Sigmoid colon (tissue), 7 donors: ENCODE results near the gene PRKCI. TPM values are rescaled to one million over a fixed set of nuclear protein-coding genes. Genes with fewer than 3 reads are reported as not detected.
"Not testable (repeated sequence)": the region's sequence is repeated elsewhere in the genome, so short reads cannot be mapped to it uniquely, and the experiment has no call there.

ENCODE experiments used
- DNase-seq: peaks from one replicate; pipeline ENCODE4 v3.0.0-alpha.2; 2019
- H3K27ac ChIP-seq, 4 donors: fragments of 200-600 bp; sonication (generic); one replicate each; pipeline ENCODE4 v1.5.1; 2016 to 2019; ENCODE audit warnings: mild to moderate bottlenecking in 1 of 4
- H3K27me3 ChIP-seq, 3 donors: fragments of 200-600 bp; sonication (generic); one replicate each; pipeline ENCODE4 v1.5.1; 2019; ENCODE audit warnings: mild to moderate bottlenecking in 1 of 3
- H3K36me3 ChIP-seq, 4 donors: fragments of 200-600 bp; sonication (generic); one replicate each; pipeline ENCODE4 v1.5.1; 2016 to 2019
- H3K4me1 ChIP-seq, 4 donors: fragments of 200-600 bp; sonication (generic); one replicate each; pipeline ENCODE4 v1.5.1; 2017 to 2019
- H3K4me3 ChIP-seq, 4 donors: fragments of 200-600 bp; sonication (generic); one replicate each; pipeline ENCODE4 v1.5.1; 2017 to 2019; ENCODE audit warnings: mild to moderate bottlenecking in 2 of 4, moderate library complexity in 1 of 4
- H3K9me3 ChIP-seq, 4 donors: fragments of 200-600 bp in 3 of 4; sonication (generic) in 3 of 4; one replicate each; pipeline versions ENCODE4 v1.5.1 to v1.6.1; 2013 to 2019
- EP300 ChIP-seq, 4 donors: sonication (generic); formaldehyde crosslinking; IDR thresholded peaks; one replicate each; pipeline ENCODE4 v1.6.1; 2017; ENCODE audit warnings: antibody characterized with exemption in 4 of 4
- POLR2A ChIP-seq, 2 donors: fragments of 450-650 bp; IDR thresholded peaks; one replicate each; pipeline ENCODE4 v1.6.1; 2016; ENCODE audit warnings: antibody characterized with exemption in 2 of 2, mild to moderate bottlenecking in 2 of 2, moderate library complexity in 2 of 2
- POLR2AphosphoS5 ChIP-seq, 4 donors: sonication (generic); formaldehyde crosslinking; IDR thresholded peaks; one replicate each; pipeline ENCODE4 v1.6.1; 2017; ENCODE audit warnings: antibody characterized with exemption in 4 of 4
- WGBS, 2 donors: extraction: QIAGEN DNeasy Blood & Tissue Kit; methylation state at CpG; one replicate each; pipeline ENCODE4 v1.1.7; 2013; 5-methylcytosine and 5-hydroxymethylcytosine counted together
- intact Hi-C: fragments of 100-400 bp; cut with DNase I; formaldehyde crosslinking; loops from one replicate; pipeline ENCODE4 v1.15.1; 2023
- polyA plus RNA-seq, 3 donors: library from polyadenylated mRNA; stranded (reverse); fragments of 200-250 nt; gene quantifications; one replicate each; pipeline ENCODE4 v1.2.3, GENCODE V29; 2013
- total RNA-seq, 4 donors: library from RNA; depleted of rRNA; stranded (reverse); fragments of >200 nt; gene quantifications; one replicate each; pipeline ENCODE4 v1.1.0, GENCODE V29; 2016
- TF ChIP-seq, protein P1 (sequence below), 4 experiments: fragments of 450-650 bp in 3 of 4; fragments of 200-600 bp in 1 of 4; IDR thresholded peaks; one replicate each; pipeline ENCODE4 v1.5.1; 2016 to 2019; ENCODE audit warnings: antibody characterized with exemption in 4 of 4, mild to moderate bottlenecking in 3 of 4, moderate library complexity in 2 of 4
- donor health status: healthy with polysubstance abuse.
- donor health status: Bipolar disorder and iron deficiency.
- donor health status: healthy.

Gene PRKCI
- total and polyA plus RNA-seq, 7 donors = 11.8 to 33.2 (median 23.9) TPM

DNA sequence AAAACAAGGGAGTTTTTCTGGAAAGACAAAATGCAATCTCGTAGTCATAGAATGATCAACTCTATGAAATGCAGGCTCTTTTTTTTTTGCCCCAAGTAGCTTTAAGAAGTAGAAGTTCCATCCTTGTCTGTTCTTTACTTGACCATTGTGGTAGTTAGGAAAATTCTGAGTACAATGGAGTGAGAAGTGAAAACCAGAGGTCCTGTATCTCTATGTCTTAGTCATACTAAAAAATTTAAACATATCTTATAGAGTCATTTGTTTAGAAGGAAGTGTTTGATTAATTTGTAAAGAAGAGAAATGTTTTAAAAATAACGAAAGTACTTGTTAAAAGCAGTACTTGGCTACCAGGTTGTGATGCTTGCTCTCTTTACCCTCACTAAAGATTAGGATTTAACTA lies 52.4 kb downstream of the PRKCI start:
- 91 to 93% methylated on average over 2 of the region's 2 CpGs for WGBS, 2 donors
- H3K4me3 ChIP-seq = no peak overlapping the region
- H3K27ac ChIP-seq = no peak overlapping the region
- no peaks in the 10 kb centered on the region for H3K27me3 ChIP-seq
- H3K9me3 ChIP-seq = no peaks in the 10 kb centered on the region
- peaks cover 0 to 53% (median 8%) of the 10 kb centered on the region in 4 donors for H3K36me3 ChIP-seq
- intact Hi-C loops = no loop called here
- TF ChIP-seq, protein P1, sequence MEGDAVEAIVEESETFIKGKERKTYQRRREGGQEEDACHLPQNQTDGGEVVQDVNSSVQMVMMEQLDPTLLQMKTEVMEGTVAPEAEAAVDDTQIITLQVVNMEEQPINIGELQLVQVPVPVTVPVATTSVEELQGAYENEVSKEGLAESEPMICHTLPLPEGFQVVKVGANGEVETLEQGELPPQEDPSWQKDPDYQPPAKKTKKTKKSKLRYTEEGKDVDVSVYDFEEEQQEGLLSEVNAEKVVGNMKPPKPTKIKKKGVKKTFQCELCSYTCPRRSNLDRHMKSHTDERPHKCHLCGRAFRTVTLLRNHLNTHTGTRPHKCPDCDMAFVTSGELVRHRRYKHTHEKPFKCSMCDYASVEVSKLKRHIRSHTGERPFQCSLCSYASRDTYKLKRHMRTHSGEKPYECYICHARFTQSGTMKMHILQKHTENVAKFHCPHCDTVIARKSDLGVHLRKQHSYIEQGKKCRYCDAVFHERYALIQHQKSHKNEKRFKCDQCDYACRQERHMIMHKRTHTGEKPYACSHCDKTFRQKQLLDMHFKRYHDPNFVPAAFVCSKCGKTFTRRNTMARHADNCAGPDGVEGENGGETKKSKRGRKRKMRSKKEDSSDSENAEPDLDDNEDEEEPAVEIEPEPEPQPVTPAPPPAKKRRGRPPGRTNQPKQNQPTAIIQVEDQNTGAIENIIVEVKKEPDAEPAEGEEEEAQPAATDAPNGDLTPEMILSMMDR (IDR thresholded peaks at IDR 0.05) = no peak
- no peak for TF ChIP-seq EP300 (IDR thresholded peaks at IDR 0.05)
- DNase-seq = no peak
- peaks cover 0 to 7% (median 0%) of the 10 kb centered on the region in 4 donors for H3K4me1 ChIP-seq

DNA sequence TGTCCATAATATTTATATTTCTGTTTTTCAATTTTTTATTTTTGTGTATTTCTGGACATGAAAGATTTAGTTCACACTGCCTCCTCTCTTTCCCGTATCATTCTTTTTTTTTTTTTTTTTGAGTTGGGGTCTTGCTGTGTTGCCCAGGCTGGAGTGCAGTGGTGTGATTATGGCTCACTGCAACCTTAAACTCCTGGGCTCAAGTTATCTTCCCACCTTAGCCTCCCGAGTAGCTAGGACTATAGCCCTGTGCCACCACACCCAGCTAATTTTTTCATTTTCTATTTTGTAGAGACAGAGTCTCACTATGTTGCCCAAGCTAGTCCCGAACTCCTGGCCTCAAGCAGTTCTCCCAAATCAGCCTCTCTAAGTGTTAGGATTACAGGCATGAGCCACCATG lies 53.6 kb downstream of the PRKCI start:
- Histone ChIP-seq H3K27ac (no peak overlapping the region), H3K4me1 (peaks cover 0 to 7% (median 0%) of the 10 kb centered on the region in 4 donors), H3K9me3 (no peaks in the 10 kb centered on the region), H3K27me3 (no peaks in the 10 kb centered on the region), H3K36me3 (peaks cover 0 to 52% (median 8%) of the 10 kb centered on the region in 4 donors), H3K4me3 (no peak overlapping the region)
- DNase-seq = no peak
- intact Hi-C loops = no loop called here
- TF ChIP-seq, protein P1 (IDR thresholded peaks at IDR 0.05) = no peak
- TF ChIP-seq EP300 (IDR thresholded peaks at IDR 0.05) (no peak), POLR2AphosphoS5 (IDR thresholded peaks at IDR 0.05) (no peak), POLR2A (IDR thresholded peaks at IDR 0.05) (no peak)
- WGBS, 2 donors = 83 to 91% methylated on average over 3 of the region's 3 CpGs

DNA sequence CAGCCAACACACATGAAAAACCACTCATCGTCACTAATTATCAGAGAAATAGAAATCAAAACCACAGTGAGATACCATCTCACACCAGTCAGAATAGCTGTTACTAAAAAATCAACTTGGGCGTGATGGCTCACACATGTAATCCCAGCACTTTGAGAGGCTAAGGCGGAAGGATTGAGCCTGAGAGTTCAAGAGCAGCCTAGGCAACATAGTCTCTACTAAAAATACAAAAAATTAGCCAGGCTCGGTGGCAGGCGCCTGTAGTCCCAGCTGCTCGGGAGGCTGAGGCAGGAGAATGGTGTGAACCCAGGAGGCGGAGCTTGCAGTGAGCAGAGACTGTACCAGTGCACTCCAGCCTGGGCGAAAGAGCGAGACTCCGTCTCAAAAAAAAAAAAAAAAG lies 55.1 kb downstream of the PRKCI start:
- H3K4me3 ChIP-seq, H3K27me3 ChIP-seq, H3K4me1 ChIP-seq, H3K9me3 ChIP-seq, intact Hi-C loops, DNase-seq, H3K27ac ChIP-seq: not testable (repeated sequence)
- peaks cover 0 to 64% (median 7%) of the 10 kb centered on the region in 4 donors for H3K36me3 ChIP-seq
- WGBS, 2 donors = 88 to 93% methylated on average over 10 of the region's 10 CpGs

DNA sequence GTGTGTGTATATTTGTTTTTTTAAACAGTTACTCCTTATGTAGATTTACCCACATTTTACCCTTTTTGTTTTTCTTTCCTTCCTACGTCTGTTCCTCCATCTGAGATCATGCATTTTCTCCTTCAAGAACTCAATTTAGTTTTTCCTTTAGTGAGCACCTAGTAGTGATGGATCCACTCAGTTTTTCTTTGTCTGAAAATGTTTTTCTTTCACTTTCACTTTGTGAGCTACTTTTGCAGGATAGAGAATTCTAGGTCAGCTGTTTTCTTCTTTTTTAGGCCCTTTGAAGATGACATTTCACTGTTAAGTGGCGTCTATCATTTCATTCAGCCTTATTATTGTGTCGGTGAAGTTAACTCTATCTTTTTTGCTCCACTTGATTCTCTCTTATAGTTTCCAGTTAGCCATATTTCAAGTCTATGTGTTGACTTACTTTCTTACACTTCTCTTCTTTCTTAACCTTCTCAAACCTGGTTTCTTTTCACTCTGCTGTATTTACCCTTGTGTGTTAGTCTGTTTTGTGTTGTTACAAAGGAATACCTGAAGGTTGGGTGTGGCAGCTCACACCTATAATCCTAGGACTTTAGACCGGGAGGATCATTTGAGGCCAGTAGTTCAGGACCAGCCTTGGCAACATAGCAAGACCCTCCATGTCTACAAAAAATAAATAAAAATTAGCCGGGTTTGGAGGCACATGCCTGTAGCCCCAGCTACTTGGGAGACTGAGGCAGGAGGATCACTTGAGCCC lies 55.8 kb downstream of the PRKCI start:
- Histone ChIP-seq H3K27me3 (no peaks in the 10 kb centered on the region), H3K4me3 (no peak overlapping the region), H3K4me1 (peaks cover 0 to 7% (median 0%) of the 10 kb centered on the region in 4 donors), H3K9me3 (no peaks in the 10 kb centered on the region), H3K36me3 (peaks cover 0 to 67% (median 4%) of the 10 kb centered on the region in 4 donors), H3K27ac (no peak overlapping the region)
- intact Hi-C loops = no loop called here
- no peak for DNase-seq
- TF ChIP-seq POLR2A (IDR thresholded peaks at IDR 0.05) (no peak), EP300 (IDR thresholded peaks at IDR 0.05) (no peak), POLR2AphosphoS5 (IDR thresholded peaks at IDR 0.05) (no peak)
- TF ChIP-seq, protein P1 (IDR thresholded peaks at IDR 0.05) = no peak
- 50 to 72% methylated on average over 5 of the region's 5 CpGs for WGBS, 2 donors

DNA sequence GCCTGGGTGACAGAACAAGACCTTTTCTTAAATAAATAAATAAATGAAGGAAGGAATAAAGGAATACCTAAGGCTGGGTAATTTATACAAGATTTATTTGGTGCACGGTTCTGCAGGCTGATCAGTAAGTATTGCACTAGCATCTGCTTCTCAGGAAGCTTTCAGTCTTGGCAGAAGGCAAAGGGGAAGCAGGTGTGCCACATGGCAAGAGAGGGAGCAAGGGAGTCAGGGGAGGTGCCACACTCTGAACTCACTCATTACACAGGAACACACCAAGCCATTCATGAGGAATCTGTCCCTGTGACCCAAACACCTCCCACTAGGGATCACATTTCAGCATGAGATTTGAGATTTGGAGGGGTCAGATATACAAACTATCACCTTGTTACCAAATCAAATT lies 56.4 kb downstream of the PRKCI start:
- TF ChIP-seq, protein P1 (IDR thresholded peaks at IDR 0.05) = no peak
- TF ChIP-seq POLR2A (IDR thresholded peaks at IDR 0.05) (no peak), EP300 (IDR thresholded peaks at IDR 0.05) (no peak), POLR2AphosphoS5 (IDR thresholded peaks at IDR 0.05) (no peak)
- Histone ChIP-seq H3K9me3 (no peaks in the 10 kb centered on the region), H3K4me3 (no peak overlapping the region), H3K36me3 (peaks cover 0 to 62% (median 4%) of the 10 kb centered on the region in 4 donors), H3K4me1 (peaks cover 0 to 7% (median 0%) of the 10 kb centered on the region in 4 donors), H3K27me3 (no peaks in the 10 kb centered on the region), H3K27ac (no peak overlapping the region)
- intact Hi-C loops = no loop called here
- DNase-seq = no peak
- 38 to 47% methylated on average over 1 of the region's 1 CpG for WGBS, 2 donors
